Heart left ventricle (tissue), 13 donors: Measurements from ENCODE around the gene UMPS.
"Not testable (repeated sequence)": the region's sequence is repeated elsewhere in the genome, so short reads cannot be mapped to it uniquely, and the experiment has no call there.

Source experiments
- POLR2A ChIP-seq, 2 donors: fragments of 450-650 bp; IDR thresholded peaks; one replicate each; pipeline ENCODE4 v1.6.1; 2017; ENCODE audit warnings: antibody characterized with exemption in 2 of 2, mild to moderate bottlenecking in 2 of 2, moderate library complexity in 2 of 2
- TF ChIP-seq, protein P1 (sequence below), 12 donors: fragments of 200-600 bp; sonication (generic) in 4 of 12; IDR thresholded peaks; one replicate each; pipeline versions ENCODE4 v1.5.0 to v1.8.0; 2018 to 2022; ENCODE audit warnings: antibody characterized with exemption in 12 of 12, mild to moderate bottlenecking in 5 of 12
- donor health status: ischemic (EF 13 %, LVEDD 7.1; RV severe dilation, severe dysfunction).
- donor health status: DM: no; HTN: yes; CAD: no.
- donor health status: DM: no; HTN: no; CAD: no.
- donor health status: ischemic (EF 25% LVEDD 6.9; RV normal size, moderate dysfunction).
- donor health status: ischemic (EF 25% LVEDD 5.7; RV mildly dilated, moderate dysfunction).
- donor health status: ischemic (EF 35%, LVEDD 5.7; RV mildly dilated, moderate dysfunction).
- donor health status: nonischemic (EF 11% LVEDD 7.7; RV severe dilation, severe dysfunction).
- donor health status: DM: yes; HTN: yes; CAD: no.
- donor health status: PGD.
- donor health status: ischemic (EF 29% LVEDD 5.4; RV normal size, mild dysfunction).
- donor health status: nonischemic (EF 23%, LVEDD 6.1; RV moderate dilation, normal function).

DNA sequence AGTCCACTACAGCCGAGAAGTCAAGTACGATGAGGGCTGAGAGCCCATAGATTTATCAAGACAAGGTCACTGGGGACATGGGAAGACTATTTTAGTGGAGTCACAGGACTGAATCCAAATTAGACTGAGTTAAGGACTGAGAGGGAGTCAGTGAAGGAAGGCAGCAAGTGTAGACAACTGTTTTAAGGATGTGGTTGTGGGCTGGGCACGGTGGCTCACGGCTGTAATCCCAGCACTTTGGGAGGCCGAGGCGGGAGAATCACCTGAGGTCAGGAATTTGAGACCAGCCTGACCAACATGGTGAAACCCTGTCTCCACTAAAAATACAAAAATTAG is 52.1 kb downstream of the UMPS start:
- TF ChIP-seq, protein P1, sequence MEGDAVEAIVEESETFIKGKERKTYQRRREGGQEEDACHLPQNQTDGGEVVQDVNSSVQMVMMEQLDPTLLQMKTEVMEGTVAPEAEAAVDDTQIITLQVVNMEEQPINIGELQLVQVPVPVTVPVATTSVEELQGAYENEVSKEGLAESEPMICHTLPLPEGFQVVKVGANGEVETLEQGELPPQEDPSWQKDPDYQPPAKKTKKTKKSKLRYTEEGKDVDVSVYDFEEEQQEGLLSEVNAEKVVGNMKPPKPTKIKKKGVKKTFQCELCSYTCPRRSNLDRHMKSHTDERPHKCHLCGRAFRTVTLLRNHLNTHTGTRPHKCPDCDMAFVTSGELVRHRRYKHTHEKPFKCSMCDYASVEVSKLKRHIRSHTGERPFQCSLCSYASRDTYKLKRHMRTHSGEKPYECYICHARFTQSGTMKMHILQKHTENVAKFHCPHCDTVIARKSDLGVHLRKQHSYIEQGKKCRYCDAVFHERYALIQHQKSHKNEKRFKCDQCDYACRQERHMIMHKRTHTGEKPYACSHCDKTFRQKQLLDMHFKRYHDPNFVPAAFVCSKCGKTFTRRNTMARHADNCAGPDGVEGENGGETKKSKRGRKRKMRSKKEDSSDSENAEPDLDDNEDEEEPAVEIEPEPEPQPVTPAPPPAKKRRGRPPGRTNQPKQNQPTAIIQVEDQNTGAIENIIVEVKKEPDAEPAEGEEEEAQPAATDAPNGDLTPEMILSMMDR (IDR thresholded peaks at IDR 0.05): not testable (repeated sequence)
- TF ChIP-seq POLR2A (IDR thresholded peaks at IDR 0.05): not testable (repeated sequence)
